HCT116 (cell line): ENCODE results near the gene CUX1. TPM values are rescaled to one million over a fixed set of nuclear protein-coding genes. Genes with fewer than 3 reads are reported as not detected.

ENCODE experiments used
- ATAC-seq: fragments of 200-7000 bp; cut with Tn5 transposase; 2 replicates; pipeline ENCODE4 v1.9.1; 2020; ENCODE audit warnings: mild to moderate bottlenecking, moderate library complexity
- BruUV-seq: library from RNA; stranded (reverse); fragments of 400-500 nt; replicated peaks from 2 replicates; lab custom pipeline; 2021; lab: Mats Ljungman, UMichigan
- CTCF ChIA-PET: fragments of 300-600 bp; sonication (Branson Sonifier 250); formaldehyde crosslinking; loops from one replicate; lab custom pipeline; 2021; ENCODE audit warnings: antibody characterized with exemption; lab: Charles Lee
- POLR2A ChIA-PET: fragments of 300-600, 350-600 bp; sonication (Branson Sonifier 250); formaldehyde crosslinking; loops from one replicate; lab custom pipeline; 2021; ENCODE audit warnings: antibody characterized with exemption; lab: Charles Lee
- RAD21 ChIA-PET, 2 experiments: fragments of 300-600 bp; sonication (Branson Sonifier 250); formaldehyde crosslinking; loops; one replicate each; lab custom pipeline; 2023; ENCODE audit warnings: low total read pairs in 2 of 2; ENCODE audit not compliant: uncharacterized antibody in 2 of 2, unreplicated experiment in 2 of 2, low non-redundant PET in 1 of 2; lab: Charles Lee
- DNase-seq: peaks from one replicate; pipeline ENCODE4 v3.0.0-alpha.2; 2010; ENCODE audit warnings: low read depth, low spot score
- H2AFZ ChIP-seq: fragments of 200-600 bp; shearing (Covaris generic), sonication (generic); 2 replicates; pipeline ENCODE4 v1.6.1; 2017; ENCODE audit warnings: low read depth, mixed run types, mixed read lengths, antibody characterized with exemption, low read length; ENCODE audit not compliant: poor library complexity, severe bottlenecking
- H3K27ac ChIP-seq: 2 replicates; pipeline ENCODE4 v1.5.1; 2012; ENCODE audit warnings: low read depth, low read length
- H3K27me3 ChIP-seq: fragments of 200-600 bp; sonication (generic); 2 replicates; pipeline ENCODE4 v1.6.1; 2016; ENCODE audit warnings: mixed run types, low read length, mixed read lengths; ENCODE audit not compliant: insufficient read depth
- H3K36me3 ChIP-seq, 2 experiments: fragments of 200-500 bp in 1 of 2; fragments of 200-600 bp in 1 of 2; sonication (Bioruptor generic) in 1 of 2; sonication (generic) in 1 of 2; 2 replicates each; pipeline versions ENCODE4 v1.5.1 to v1.6.1; 2014 to 2016; ENCODE audit warnings: low read length in 2 of 2, inconsistent platforms in 1 of 2, mixed read lengths in 1 of 2, mixed run types in 1 of 2; ENCODE audit not compliant: insufficient read depth in 2 of 2, control insufficient read depth in 1 of 2
- H3K4me1 ChIP-seq, 2 experiments: fragments of 200-600 bp in 1 of 2; sonication (generic) in 1 of 2; 2 replicates each; pipeline versions ENCODE4 v1.5.1 to v1.6.1; 2012 to 2017; ENCODE audit warnings: low read length in 2 of 2, inconsistent platforms in 1 of 2, mild to moderate bottlenecking in 1 of 2, mixed read lengths in 1 of 2, mixed run types in 1 of 2, moderate library complexity in 1 of 2; ENCODE audit not compliant: insufficient read depth in 2 of 2, control insufficient read depth in 1 of 2
- H3K4me2 ChIP-seq: fragments of 200-600 bp; sonication (generic); 2 replicates; pipeline ENCODE4 v1.6.1; 2017; ENCODE audit warnings: mixed run types, low read length, mixed read lengths
- H3K4me3 ChIP-seq, 2 experiments: fragments of 200-600 bp in 1 of 2; sonication (generic) in 1 of 2; replicated peaks in 1 of 2; 2 replicates each; pipeline ENCODE4 v1.5.1; 2011 to 2016; ENCODE audit warnings: low read length in 2 of 2, control low read depth in 1 of 2, low read depth in 1 of 2, mild to moderate bottlenecking in 1 of 2, mixed read lengths in 1 of 2, mixed run types in 1 of 2
- H3K79me2 ChIP-seq: fragments of 200-600 bp; sonication (generic); 2 replicates; pipeline ENCODE4 v1.6.1; 2017; ENCODE audit warnings: mild to moderate bottlenecking, mixed run types, low read length, moderate library complexity, mixed read lengths; ENCODE audit not compliant: insufficient read depth
- H3K9ac ChIP-seq: fragments of 200-600 bp; sonication (generic); 2 replicates; pipeline ENCODE4 v1.6.1; 2016; ENCODE audit warnings: low read length, mixed read lengths
- H3K9me2 ChIP-seq: fragments of 200-600 bp; sonication (generic), shearing (Covaris generic); 2 replicates; pipeline ENCODE4 v1.6.1; 2017; ENCODE audit warnings: mixed run types, mild to moderate bottlenecking, moderate library complexity; ENCODE audit not compliant: insufficient read depth
- H3K9me3 ChIP-seq, 2 experiments: fragments of 200-500 bp in 1 of 2; fragments of 200-600 bp in 1 of 2; sonication (Bioruptor generic) in 1 of 2; sonication (generic) in 1 of 2; 2 replicates each; pipeline ENCODE4 v1.6.1; 2014 to 2017; ENCODE audit warnings: low read length in 2 of 2, mixed read lengths in 2 of 2, inconsistent platforms in 1 of 2, low read depth in 1 of 2, mild to moderate bottlenecking in 1 of 2, mixed run types in 1 of 2, moderate library complexity in 1 of 2; ENCODE audit not compliant: control insufficient read depth in 1 of 2, insufficient read depth in 1 of 2
- H4K20me1 ChIP-seq: fragments of 200-600 bp; sonication (generic), shearing (Covaris generic); 2 replicates; pipeline ENCODE4 v1.6.1; 2017; ENCODE audit warnings: mixed run types, mild to moderate bottlenecking, moderate library complexity; ENCODE audit not compliant: insufficient read depth
- ELF1 ChIP-seq: IDR thresholded peaks from 2 replicates; pipeline ENCODE4 v1.6.1; 2012; ENCODE audit warnings: low read depth, borderline replicate concordance
- EZH2phosphoT487 ChIP-seq: fragments of 200-600 bp; IDR thresholded peaks from 2 replicates; pipeline ENCODE4 v1.6.1; 2018; ENCODE audit warnings: antibody characterized with exemption, borderline replicate concordance
- POLR2A ChIP-seq: IDR thresholded peaks from 2 replicates; pipeline ENCODE4 v1.7.0; 2011; ENCODE audit warnings: borderline replicate concordance; ENCODE audit not compliant: insufficient read depth, insufficient read length; ENCODE audit errors: extremely low read depth
- POLR2AphosphoS5 ChIP-seq: IDR thresholded peaks from 2 replicates; pipeline ENCODE4 v1.6.1; 2011; ENCODE audit warnings: mild to moderate bottlenecking, low read depth, low read length, moderate library complexity
- SIN3A ChIP-seq: IDR thresholded peaks from 2 replicates; pipeline ENCODE4 v1.6.1; 2012; ENCODE audit warnings: low read depth
- TCF7L2 ChIP-seq: IDR thresholded peaks from 2 replicates; pipeline ENCODE4 v1.7.0; 2011; ENCODE audit warnings: borderline replicate concordance, inconsistent platforms; ENCODE audit not compliant: insufficient read depth, insufficient read length; ENCODE audit errors: extremely low read depth
- YY1 ChIP-seq: IDR thresholded peaks from 2 replicates; pipeline ENCODE4 v1.6.1; 2011; ENCODE audit warnings: low read length, low read depth, moderate library complexity, mild to moderate bottlenecking; ENCODE audit not compliant: insufficient replicate concordance; ENCODE audit errors: extremely low read depth
- intact Hi-C: fragments of 100-400 bp; cut with micrococcal nuclease; formaldehyde crosslinking; loops from 2 replicates; pipeline ENCODE4 v1.10.0; 2022
- total RNA-seq: library from RNA; stranded (reverse); gene quantifications from one replicate; pipeline ENCODE4 v1.2.1, GENCODE V29; 2021; ENCODE audit not compliant: unreplicated experiment

CUX1 gene
- total RNA-seq, 1 experiment from 2014 or later, result 68.9 TPM

GRCh38 chr7:102204212-102204611 is 386.8 kb downstream of the CUX1 start:
- H3K9me2 ChIP-seq, result no peaks in the 10 kb centered on the region

DNA sequence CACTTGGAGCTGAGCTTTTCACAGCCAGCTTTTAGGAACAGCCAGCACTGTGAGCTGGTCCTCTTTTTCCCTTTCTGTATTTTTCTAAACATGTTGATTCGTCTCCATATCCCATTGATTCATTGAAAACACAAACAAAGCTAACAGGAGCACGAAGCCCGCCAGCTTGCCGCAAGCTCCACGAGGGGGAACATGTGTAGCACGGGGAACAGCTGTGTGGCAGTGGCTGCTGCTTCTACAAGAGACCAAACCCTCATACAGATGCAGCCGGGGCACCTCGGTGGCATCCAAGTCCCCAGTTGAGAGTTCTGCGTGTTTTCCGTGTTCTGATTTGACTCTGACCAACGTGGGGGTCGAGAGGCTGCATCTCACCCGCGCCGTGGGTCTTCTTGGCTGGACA is 388.5 kb downstream of the CUX1 start:
- ATAC-seq, result no peak
- Histone ChIP-seq H3K9me2 (no peaks in the 10 kb centered on the region), H3K9ac (no peak overlapping the region), H4K20me1 (no peaks in the 10 kb centered on the region), H3K9me3 (no peaks in the 10 kb centered on the region)
- ChIA-PET RAD21 (interaction anchor here in 1 of 2 experiments (0.5 kb wide), 1 partner anchor 85 kb away, joined by 7 read pairs; no protein-coding TSS in a partner anchor), POLR2A (no interaction called here)
- intact Hi-C loops, result no loop called here
- TF ChIP-seq YY1, result no peak
- no peak for TF ChIP-seq TCF7L2
- TF ChIP-seq, all 23 proteins: peak for 0
- peaks cover 4% of the 10 kb centered on the region in 2 experiments; a peak in 1 of 4 replicates for H3K36me3 ChIP-seq
- H2AFZ ChIP-seq, result no peak overlapping the region
- H3K4me2 ChIP-seq, result no peak overlapping the region
- no peaks in the 10 kb centered on the region for H3K27me3 ChIP-seq
- no peak overlapping the region for H3K4me3 ChIP-seq
- DNase-seq, result no peak
- H3K27ac ChIP-seq, result no peak overlapping the region
- CTCF ChIA-PET, result no interaction called here
- H3K4me1 ChIP-seq, result no peaks in the 10 kb centered on the region
- no peaks in the 10 kb centered on the region for H3K79me2 ChIP-seq
- BruUV-seq, result no TSS peak

More at GRCh38 chr7:102204212-102204611, 386.8 kb downstream of the CUX1 start:
- TF ChIP-seq POLR2A, result no peak
- no peak for TF ChIP-seq EZH2phosphoT487
- no peak for TF ChIP-seq SIN3A
- no peak for TF ChIP-seq ELF1
- no peak for TF ChIP-seq YY1
- TF ChIP-seq POLR2AphosphoS5, result no peak
- ChIA-PET CTCF (no interaction called here), POLR2A (no interaction called here), RAD21 (no interaction called here)
- peaks cover 4% of the 10 kb centered on the region in 2 experiments; a peak in 1 of 4 replicates for H3K36me3 ChIP-seq
- H4K20me1 ChIP-seq, result no peaks in the 10 kb centered on the region
- ATAC-seq (no peak), DNase-seq (no peak)
- no peaks in the 10 kb centered on the region for H3K79me2 ChIP-seq
- H3K9me3 ChIP-seq, result no peaks in the 10 kb centered on the region
- no peak overlapping the region for H3K9ac ChIP-seq
- H3K4me1 ChIP-seq, result no peaks in the 10 kb centered on the region
- H3K4me3 ChIP-seq, result no peak overlapping the region
- BruUV-seq, result no TSS peak
- H3K27me3 ChIP-seq, result no peaks in the 10 kb centered on the region
- H3K4me2 ChIP-seq, result no peak overlapping the region
- intact Hi-C loops, result no loop called here
- H2AFZ ChIP-seq, result no peak overlapping the region
- no peak overlapping the region for H3K27ac ChIP-seq
